NCI-H345 (cell line): Measurements from ENCODE around the gene SOX9.
"Not testable (repeated sequence)": the region's sequence is repeated elsewhere in the genome, so short reads cannot be mapped to it uniquely, and the experiment has no call there.

Experiments
- DNase-seq: peaks from one replicate; lab custom pipeline; 2025; lab: John Stamatoyannopoulos, UW

The SOX9 gene

GRCh38 chr17:72126575-72127486 lies 6.0 kb downstream of the SOX9 start:
- DNase-seq, result no peak

- DNase-seq, result no peak
These were observed 7.2 kb downstream of the SOX9 start for GRCh38 chr17:72128039-72128438.

- no peak for DNase-seq
These were observed 14.0 kb downstream of the SOX9 start for GRCh38 chr17:72134608-72135394.

- DNase-seq, result no peak
These were observed 14.9 kb downstream of the SOX9 start for GRCh38 chr17:72135546-72136325.

GRCh38 chr17:72136692-72137091 lies 15.9 kb downstream of the SOX9 start:
- no peak for DNase-seq

- no peak for DNase-seq
These were observed 16.3 kb downstream of the SOX9 start for GRCh38 chr17:72137161-72137560.

GRCh38 chr17:72139212-72139611 lies 18.4 kb downstream of the SOX9 start:
- DNase-seq, result no peak

- no peak for DNase-seq
These were observed 20.5 kb downstream of the SOX9 start for GRCh38 chr17:72141336-72141735.

GRCh38 chr17:72142097-72142496 lies 21.3 kb downstream of the SOX9 start:
- not testable (repeated sequence) for DNase-seq

- DNase-seq, result no peak
These were observed 21.8 kb downstream of the SOX9 start for GRCh38 chr17:72142614-72143013.

- DNase-seq, result peak; percentile 8
These were observed 22.4 kb downstream of the SOX9 start for GRCh38 chr17:72143245-72143644.

- DNase-seq, result no peak
These were observed 23.3 kb downstream of the SOX9 start for GRCh38 chr17:72144101-72144500.

- DNase-seq, result no peak
These were observed 24.7 kb downstream of the SOX9 start for GRCh38 chr17:72145562-72145961.

- no peak for DNase-seq
These were observed 25.1 kb downstream of the SOX9 start for GRCh38 chr17:72145962-72146361.

- no peak for DNase-seq
These were observed 25.6 kb downstream of the SOX9 start for GRCh38 chr17:72146371-72146770.

- DNase-seq, result no peak
These were observed 30.0 kb downstream of the SOX9 start for GRCh38 chr17:72150632-72151460.

GRCh38 chr17:72151565-72152386 lies 31.0 kb downstream of the SOX9 start:
- no peak for DNase-seq

- DNase-seq, result no peak
These were observed 31.6 kb downstream of the SOX9 start for GRCh38 chr17:72152387-72152929.

GRCh38 chr17:72158895-72159885 lies 38.4 kb downstream of the SOX9 start:
- no peak for DNase-seq
